GM18517 (cell line): ENCODE measurements around the gene DPP4.

Experiments used
- ATAC-seq: cut with Tn5 transposase; IDR thresholded peaks from one replicate; pipeline ENCODE4 v1.9.1; 2021; ENCODE audit warnings: mild to moderate bottlenecking, moderate library complexity; ENCODE audit not compliant: unreplicated experiment

Gene DPP4

DNA sequence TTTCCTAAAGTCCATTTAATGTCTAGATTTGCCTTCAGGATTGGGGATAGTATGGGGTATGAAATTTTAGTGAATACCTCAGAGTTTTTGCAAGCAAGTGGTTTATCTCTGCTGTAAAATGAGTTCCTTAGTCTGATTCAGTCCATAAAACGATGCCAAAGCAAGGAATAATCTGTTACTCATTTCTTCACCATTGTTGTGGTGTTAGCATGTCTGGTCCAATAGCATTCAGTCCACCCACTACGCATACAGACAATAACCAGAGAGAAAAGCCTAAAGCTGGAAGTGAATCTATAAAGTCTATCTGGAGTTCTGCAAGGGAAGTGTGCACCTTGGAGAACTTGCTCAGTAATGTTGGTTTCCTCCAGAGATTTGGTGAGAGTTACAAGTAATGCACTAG lies 12.9 kb upstream of the DPP4 start:
- no peak for ATAC-seq

DNA sequence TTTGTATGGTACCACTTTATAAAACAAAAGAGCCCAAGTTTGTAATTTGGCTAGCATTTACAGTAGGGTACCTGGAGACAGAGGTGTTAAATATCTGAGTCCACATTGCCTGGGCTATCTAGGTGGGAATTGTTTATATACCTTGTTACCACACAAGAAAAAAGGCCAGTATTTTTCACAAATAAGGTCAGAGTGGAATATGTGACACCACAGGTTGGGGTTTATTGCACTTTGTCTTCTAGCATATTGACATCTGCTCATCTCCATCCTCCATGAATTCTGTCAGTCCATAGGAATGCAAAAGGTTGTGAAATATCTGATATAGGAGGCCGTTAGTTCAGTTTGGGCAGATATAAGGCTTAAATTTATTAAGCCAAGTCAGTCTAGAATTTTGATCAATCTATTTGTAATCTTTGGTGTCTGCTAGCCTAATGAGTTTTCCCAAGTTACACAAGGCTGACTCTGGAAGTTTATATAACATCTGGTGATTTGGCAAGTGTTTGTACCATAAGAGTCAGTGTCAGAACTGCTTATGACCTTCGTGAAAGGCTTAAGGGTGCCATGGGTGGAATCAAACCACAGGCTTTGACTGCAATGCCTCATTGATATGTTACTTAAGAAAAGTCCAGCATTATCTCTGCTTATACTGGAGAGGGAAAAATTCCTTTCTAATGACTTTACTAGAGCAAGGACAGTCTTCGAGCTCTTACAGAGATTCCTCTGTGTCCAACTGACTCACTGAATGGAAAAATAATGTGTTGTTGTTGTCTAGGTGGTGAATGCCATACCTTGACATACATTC lies 11.3 kb upstream of the DPP4 start:
- ATAC-seq, result no peak

DNA sequence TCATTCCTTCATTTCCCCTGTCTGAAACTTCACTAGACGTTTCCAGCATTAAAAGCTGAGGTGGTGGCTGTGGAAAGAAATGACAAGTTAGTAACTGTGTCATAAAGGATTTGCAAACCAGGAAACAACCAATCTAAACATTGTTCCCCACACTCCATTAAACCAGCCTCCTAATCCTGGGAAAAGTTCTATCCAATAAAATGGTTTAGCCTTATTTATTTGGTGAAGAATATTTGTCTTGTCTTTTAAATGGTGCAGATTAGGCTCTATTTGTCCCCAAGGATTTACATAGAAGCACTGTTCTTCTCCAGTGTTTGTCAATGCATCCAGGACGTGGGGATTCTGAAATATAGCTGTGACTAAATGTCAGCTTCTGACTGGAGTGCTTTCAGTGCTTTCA lies 10.5 kb upstream of the DPP4 start:
- ATAC-seq, result no peak

DNA sequence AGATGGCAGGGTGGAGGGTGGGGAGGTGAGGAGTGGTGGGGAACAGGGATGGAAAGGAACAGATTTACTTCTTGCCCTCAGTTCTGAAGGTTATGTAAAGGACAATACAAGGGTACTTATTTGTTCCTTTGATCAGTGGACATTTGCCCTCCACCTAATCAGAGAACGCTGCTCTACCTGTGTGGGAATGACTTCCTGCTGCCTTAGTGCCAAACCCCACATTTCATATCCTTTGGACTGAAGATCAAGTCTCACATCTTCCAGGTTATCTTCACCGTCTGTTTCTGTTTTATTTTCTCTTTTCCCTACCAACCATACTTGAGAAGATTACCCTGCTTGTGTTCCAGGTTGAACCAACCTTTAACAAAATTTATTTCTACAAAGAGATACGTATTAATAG lies 8.7 kb upstream of the DPP4 start:
- ATAC-seq, result no peak

DNA sequence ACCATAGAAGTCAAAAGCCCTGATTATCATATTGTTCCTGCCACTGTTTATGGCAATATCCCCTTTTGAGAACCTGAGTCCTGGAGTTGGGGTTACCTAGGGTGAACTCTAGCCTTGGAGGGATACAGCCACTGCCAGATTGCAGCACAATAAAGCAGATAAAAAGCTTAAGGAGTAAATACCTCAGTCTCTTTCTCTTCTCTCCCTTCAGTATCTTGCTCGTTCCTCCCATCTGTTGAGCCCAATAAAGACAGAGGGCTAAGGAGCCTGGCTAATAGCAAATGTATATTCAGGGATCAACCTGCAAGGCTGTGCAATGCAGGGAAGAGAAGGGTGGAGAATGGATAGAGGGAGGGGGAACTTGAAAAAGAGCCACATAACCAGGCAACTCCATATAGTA lies 8.0 kb upstream of the DPP4 start:
- ATAC-seq, result no peak

DNA sequence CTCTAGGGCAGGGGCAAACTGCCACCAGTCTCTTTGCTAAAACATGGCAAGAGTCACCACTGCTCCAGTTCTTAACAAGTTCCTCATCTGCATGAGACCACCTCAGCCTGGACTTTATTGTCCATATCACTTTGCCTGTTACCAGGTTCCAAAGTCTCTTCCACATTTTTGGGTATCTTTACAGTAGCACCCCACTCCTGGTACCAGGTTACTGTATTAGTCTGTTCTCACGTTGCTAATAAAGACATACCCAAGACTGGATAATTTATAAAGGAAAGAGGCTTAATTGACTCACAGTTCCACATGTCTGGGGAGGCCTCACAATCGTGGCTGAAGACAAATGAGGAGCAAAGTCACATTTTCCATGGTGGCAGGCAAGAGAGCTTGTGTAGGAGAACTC lies 5.5 kb upstream of the DPP4 start:
- no peak for ATAC-seq

DNA sequence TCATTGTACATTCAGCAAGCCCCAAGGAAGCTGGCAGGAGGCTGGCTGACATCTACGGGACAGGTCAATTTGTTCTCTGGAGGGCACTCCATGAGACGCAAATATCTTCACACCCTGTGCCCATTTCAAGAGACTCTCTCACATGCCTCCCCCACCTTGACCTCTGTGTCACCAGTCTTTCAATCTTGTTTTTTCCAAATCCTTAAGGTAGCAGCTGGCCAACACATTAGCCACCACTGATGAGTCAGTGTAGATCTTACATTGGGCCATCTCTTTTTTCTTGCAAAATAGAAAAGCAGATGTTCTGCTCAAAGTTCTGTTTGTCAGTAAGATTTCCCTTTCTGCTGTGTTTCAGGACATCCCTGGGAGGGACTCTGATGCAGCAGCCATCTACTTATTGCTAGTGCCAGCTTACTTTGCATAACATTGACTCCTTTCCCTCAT lies 1.7 kb upstream of the DPP4 start:
- no peak for ATAC-seq

DNA sequence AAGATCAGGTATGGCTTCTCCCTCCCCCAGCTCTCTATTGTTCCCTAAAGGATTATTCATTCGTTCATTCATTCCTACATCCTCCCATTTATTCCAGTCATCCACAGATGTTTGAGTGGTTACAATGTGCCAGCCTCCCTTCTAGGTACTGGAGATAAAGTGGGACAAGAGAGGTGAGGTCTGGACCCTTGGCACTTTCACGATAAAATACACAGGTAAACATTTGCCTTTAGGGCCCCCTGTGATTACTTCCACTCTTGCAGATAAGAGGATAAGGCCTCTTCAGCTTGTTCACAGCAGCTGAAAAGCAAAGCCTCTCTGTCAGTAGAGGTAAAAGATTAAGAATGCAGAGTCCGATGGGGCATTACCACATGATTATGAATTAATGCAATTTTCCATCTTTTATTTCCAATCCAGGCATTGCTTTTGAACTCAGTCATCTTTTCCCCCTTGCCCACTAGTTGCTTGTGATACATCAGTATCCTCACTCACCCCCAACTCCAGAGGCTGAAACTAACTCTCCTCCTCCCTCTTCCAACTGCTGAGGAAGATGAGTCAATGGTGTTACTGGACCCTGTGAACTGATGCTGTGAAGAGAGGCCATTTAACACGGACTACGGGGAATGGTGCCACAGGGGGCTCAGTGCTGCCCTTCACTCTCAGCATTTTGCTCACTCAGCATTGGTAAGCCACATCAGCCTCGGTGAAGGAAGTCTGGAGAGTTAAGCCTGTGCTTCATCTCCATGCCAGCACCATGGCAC lies 1.1 kb upstream of the DPP4 start:
- no peak for ATAC-seq

DNA sequence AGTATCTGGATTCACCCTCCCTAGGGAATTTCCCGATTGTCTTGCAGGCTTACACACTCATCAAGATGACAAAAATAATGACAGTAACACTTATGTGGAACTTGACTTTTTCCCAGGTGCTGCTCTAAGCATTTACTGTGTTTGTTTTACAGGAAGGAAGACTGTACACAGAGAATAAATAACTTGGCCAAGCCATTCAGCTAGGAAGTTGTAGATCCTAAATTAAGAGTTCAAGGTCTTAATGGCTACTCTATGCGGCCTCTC lies 549 bp upstream of the DPP4 start:
- no peak for ATAC-seq

DNA sequence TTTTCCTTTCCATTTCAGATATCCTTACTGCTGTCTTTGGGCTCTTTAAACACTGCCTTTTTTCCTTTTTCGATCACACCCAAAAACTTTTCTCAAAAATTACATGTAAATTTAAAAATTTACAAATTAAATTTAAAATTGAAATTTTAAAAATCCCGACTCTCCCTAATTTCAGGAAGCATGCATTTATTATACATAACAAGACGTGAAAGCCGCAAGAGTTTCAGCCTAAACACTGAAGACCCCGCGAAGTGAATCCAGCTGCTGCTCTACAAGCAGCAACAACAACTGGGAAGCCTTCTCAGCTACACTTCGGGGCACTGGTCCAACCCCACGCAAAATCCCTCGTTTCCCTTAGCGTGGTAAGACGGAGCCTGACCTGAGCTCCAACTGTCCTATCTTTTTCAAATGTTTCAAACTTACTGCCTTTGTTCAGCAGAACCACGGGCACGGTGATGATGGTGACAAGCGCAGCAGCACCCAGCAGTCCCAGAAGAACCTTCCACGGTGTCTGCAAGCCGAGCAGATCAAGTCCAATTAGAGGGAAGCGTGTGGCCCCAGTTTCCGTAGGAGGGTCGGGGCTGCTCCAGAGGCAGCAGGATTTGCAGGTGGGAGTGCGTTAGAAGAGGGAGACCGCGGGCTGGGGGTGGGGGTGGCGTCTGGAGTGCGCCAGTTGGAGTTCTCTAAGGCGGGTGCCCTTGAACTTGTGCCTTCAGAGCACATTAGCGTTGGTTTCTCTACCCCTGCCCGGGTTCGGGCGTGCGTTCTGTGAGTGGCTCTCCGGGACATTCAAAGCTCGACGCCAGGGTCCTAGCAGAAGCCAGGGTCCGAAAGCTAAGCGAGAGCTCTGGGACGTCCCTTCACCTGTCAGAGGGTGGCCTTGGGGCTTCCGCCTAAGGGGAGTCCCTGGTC lies 783 bp downstream of the DPP4 start:
- ATAC-seq, result no peak

DNA sequence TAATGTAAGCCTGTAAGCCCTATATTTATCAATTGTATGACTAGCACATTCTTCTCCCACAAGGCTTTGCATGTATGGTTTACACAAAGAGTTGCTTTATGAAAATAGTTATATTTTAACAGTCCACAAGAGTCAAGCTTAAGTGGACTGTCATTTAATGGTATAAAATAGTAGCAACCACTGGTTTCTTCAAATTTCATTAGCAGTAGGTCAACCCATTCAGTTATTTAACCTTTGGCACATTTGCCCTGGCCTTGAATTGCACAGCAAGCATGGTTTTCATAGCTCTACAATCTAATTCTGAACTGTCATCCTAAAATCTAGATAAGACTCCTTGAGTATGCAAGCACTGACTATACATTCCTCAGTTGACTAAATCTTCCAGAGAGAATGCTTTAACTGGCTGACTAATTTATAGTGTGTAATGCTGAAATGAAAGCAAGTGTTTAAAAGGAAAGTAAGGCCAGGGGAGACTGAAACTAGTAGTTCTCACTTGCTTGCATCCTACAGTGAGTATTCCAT lies 1.8 kb downstream of the DPP4 start:
- ATAC-seq, result peak; percentile 67

DNA sequence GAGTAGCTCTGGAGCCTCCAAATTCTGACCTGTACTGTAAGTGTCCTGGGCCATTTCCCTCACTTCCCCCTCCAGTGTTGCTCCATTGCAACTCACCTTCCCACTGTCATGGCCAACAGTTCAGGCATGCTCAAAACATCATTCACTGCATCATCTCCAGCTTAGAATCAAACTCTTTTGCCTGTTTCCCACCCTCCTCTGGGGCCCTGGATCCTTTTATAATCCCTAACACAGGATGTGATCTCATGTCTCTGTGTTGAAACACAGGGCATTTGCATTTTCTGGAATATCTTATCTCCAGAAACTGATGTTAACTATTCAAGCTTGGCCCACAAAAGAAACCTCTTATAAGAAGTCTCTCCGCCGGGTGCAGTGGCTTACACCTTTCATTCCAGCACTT lies 3.0 kb downstream of the DPP4 start:
- no peak for ATAC-seq

DNA sequence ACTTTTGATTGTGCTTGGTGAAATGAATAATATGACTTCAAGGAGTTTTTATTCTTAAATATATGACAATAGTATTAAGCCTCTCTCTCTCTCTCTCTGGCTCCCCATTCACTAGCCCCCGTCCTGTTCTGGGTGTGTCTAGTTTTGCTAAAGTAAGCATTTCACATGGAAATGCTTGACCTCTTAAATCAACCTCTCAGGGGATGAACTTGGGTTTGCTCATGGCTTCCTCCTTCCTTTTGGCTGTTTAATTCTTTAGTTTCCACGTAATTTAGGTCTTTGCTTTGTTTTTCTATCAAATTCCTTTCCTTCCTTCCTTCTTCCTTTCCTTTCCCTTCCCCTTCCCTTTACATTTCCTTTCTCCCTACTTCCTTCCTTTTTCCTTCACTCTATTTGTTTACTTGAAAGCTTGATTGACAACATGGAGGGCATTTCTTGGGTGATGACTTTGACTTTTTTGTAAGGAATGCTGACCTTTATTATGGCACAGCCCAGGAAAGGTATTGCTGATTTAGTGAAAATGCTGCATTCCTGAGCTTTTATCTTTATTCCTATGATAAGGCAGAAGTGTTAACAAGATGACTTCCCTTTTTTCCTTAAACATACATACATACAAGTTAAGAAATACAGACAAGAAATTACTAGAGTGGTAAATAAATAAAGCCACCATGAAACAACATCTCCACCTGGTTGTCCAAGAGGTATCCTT lies 3.6 kb downstream of the DPP4 start:
- ATAC-seq, result no peak

DNA sequence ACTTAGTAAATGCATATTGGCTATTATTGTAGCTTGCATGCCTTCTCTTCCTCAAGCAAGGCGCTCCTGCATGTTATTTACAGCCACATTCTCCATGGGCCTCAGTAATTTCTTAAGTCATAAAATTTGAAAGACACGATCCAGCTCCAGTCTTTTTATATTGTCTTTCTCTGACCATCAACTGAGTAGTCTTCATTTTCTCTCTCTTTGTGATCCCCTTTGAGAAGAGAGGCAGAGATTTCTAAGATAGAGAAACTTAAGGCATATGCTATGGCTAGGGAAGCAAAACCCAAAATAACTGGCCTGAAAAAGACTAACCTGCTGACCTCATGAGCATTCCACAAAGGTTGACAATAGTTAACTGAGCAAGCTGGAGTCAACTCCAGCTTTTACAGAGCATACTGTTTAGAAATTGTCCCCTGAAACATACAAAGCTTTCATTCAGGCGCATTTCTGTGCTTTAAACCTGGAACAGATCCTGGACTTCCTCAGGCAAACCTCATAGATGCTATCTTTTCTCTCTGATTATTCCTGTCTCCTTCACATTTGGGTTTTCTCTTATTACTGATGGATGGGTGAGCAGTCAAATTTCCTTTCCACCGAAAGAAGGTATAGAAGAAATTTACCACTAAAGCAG lies 4.6 kb downstream of the DPP4 start:
- ATAC-seq, result no peak

DNA sequence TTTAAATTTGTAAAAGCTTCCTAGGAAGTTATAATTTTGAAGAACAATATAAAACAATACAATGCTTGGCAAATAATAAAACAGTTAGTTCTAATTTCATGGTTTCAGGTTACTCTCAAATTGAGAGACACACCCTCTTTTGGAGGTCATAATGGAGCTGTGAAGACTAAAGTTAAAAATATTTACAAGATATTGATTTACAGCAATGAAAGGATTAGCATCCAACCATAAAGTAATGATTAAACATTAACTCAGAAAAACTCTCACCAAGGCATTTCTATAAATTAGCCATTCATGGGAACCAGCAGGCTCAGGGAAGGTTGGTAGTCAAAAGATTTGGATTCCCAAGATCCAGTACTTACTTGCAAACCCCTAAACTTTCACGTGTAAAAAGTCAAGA lies 6.4 kb downstream of the DPP4 start:
- no peak for ATAC-seq

DNA sequence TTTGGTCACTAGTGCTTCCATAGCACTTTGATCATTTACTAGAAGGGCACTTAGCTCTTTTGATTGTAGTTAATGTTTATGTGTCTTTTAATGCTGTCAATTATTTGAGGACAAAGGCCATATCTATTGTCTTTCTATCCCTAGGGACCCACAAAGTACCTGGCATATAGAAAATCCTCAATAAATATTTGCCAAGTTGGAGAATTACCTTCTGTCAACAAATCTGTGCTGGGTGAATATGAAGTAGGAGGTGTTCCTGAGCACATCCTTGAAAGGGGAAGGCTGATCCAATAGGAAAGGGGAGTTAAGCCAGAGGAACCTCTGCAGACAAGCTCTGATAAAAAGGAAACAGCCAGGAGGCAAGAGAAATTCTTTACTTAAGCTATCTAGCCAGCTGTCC lies 8.2 kb downstream of the DPP4 start:
- no peak for ATAC-seq

DNA sequence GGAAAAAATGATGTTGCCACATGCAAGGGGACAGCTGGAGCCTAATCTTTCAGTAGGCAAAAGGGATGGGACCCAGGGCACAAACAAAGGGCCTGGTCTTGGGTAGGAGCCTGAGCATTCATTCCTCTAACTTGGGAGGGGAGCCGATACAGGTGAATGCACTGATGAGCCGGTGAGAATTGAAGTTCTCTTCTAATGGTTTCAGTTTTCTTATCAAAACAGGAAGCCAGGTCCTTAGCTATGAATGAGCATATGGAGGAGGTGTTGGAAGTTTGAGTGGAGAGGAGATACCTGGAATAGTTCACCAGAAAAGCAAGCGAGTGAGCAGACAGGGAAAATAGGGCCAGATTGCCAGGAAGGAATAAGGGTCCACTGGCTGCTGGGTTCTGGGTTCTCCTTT lies 10.1 kb downstream of the DPP4 start:
- peak; percentile 34 for ATAC-seq

DNA sequence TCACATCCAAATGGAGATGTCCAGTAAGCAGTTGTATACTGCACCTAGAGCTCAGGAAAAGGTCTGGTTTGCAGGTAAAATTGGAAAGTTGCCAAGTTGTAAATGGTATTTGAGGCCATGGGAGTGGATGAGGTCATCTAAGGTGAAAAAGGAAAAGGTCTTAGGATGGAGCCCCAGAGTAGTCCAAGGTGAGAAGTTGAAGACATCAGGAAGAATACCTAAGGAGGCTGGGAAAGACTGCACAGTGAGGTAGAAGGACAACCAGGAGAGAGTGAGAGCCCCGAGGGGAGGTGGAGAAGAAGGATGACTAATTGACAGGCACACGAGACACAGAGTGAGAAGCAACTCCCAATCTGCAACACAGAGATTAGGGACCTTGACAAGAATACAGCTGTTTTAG lies 10.7 kb downstream of the DPP4 start:
- ATAC-seq, result no peak

DNA sequence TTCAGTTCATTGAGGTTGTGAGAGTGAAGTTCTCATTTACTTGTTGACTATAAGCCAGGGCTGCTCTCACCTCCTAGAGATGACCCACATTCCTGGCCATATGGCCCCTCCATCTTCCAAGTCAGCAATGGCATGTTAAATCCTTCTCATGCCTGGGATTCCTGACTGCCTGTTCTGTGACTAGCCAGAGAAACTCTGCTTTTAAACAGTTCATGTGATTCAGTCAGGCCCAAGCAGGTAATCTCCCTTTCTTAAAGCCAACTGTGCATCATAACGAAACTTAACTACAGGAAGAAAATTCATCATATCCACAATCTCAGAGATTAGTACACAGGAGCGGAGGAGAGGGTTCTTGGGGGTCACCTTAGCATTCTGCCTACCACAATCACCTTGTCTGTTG lies 11.5 kb downstream of the DPP4 start:
- no peak for ATAC-seq

DNA sequence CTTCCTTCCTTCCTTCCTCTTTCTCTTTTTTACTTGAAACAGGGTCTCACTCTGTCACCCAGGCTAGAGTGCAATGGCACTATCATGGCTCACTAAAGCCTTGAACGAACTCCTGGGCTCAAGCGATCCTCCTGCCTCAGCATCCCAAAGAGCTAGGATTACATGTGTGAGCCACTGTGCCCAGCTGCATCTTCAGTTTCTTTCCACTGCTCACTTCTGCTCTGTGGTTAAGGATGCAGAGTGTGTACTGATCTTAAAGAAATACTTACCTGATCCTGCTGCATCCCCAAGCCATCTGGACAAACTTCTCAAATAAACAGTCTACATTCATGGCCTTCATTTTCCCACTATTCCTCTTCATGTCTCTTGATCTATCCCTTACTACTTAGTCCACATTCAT lies 13.0 kb downstream of the DPP4 start:
- ATAC-seq, result no peak
